IMR-90 (cell line): ENCODE results near the gene CAMTA2. TPM values are rescaled to one million over a fixed set of nuclear protein-coding genes. Genes with fewer than 3 reads are reported as not detected.
"Not testable (repeated sequence)": the region's sequence is repeated elsewhere in the genome, so short reads cannot be mapped to it uniquely, and the experiment has no call there.

Source experiments
- ATAC-seq: fragments of 200-7000 bp; cut with Tn5 transposase; 2 replicates; pipeline ENCODE4 v1.9.1; 2020; ENCODE audit warnings: low read depth, mild to moderate bottlenecking, moderate library complexity
- BruUV-seq: library from RNA; stranded (reverse); fragments of 400-500 nt; replicated peaks from 2 replicates; lab custom pipeline; 2021; lab: Mats Ljungman, UMichigan
- CTCF ChIA-PET: fragments of 300-600 bp; formaldehyde crosslinking; extraction: SDS; loops from one replicate; lab custom pipeline; 2021; ENCODE audit warnings: antibody characterized with exemption; lab: Yijun Ruan, JAX
- POLR2A ChIA-PET: fragments of 300-600 bp; sonication (Branson Sonifier 250); formaldehyde crosslinking; loops from one replicate; lab custom pipeline; 2022; ENCODE audit warnings: antibody characterized with exemption; ENCODE audit not compliant: unreplicated experiment; lab: Charles Lee
- DNase-seq: peaks from one replicate; pipeline ENCODE4 v3.0.0; 2013
- H2AFZ ChIP-seq: replicated peaks from 2 replicates; pipeline ENCODE3; 2013; ENCODE audit warnings: low read length, mild to moderate bottlenecking; ENCODE audit not compliant: poor library complexity
- H2AK5ac ChIP-seq: 2 replicates; pipeline ENCODE4 v1.6.1; 2013; ENCODE audit warnings: low read depth, low read length, inconsistent platforms
- H2AK9ac ChIP-seq: replicated peaks from 2 replicates; pipeline ENCODE3; 2013; ENCODE audit warnings: mild to moderate bottlenecking, low read depth, low read length, moderate library complexity; ENCODE audit not compliant: poor library complexity
- H2BK120ac ChIP-seq: 2 replicates; pipeline ENCODE4 v1.6.1; 2013; ENCODE audit warnings: low read depth, low read length, inconsistent platforms
- H2BK15ac ChIP-seq: 3 replicates; pipeline ENCODE4 v1.6.1; 2013; ENCODE audit warnings: low read depth, low read length, inconsistent platforms
- H2BK20ac ChIP-seq: 2 replicates; pipeline ENCODE4 v1.6.1; 2013; ENCODE audit warnings: low read depth, mild to moderate bottlenecking, inconsistent platforms, low read length, moderate library complexity
- H2BK5ac ChIP-seq: 2 replicates; pipeline ENCODE4 v1.6.1; 2013; ENCODE audit warnings: mild to moderate bottlenecking, low read depth, low read length, inconsistent platforms; ENCODE audit not compliant: poor library complexity, severe bottlenecking
- H3K14ac ChIP-seq: replicated peaks from 2 replicates; pipeline ENCODE4 v1.6.1; 2013; ENCODE audit warnings: low read depth, low read length, inconsistent platforms
- H3K18ac ChIP-seq: 2 replicates; pipeline ENCODE4 v1.6.1; 2013; ENCODE audit warnings: low read depth, low read length, control low read depth
- H3K23ac ChIP-seq: 2 replicates; pipeline ENCODE4 v1.6.1; 2013; ENCODE audit warnings: low read depth, low read length, inconsistent platforms
- H3K27ac ChIP-seq: 2 replicates; pipeline ENCODE4 v1.5.1; 2013; ENCODE audit warnings: mild to moderate bottlenecking, control low read depth, low read length; ENCODE audit not compliant: insufficient read depth
- H3K27me3 ChIP-seq: 2 replicates; pipeline ENCODE4 v1.6.1; 2013; ENCODE audit warnings: low read length; ENCODE audit not compliant: control insufficient read depth, insufficient read depth
- H3K36me3 ChIP-seq: 2 replicates; pipeline ENCODE4 v1.6.1; 2013; ENCODE audit warnings: low read length, mixed read lengths; ENCODE audit not compliant: control insufficient read depth, insufficient read depth
- H3K4ac ChIP-seq: 2 replicates; pipeline ENCODE4 v1.6.1; 2013; ENCODE audit warnings: low read depth, low read length, inconsistent platforms
- H3K4me1 ChIP-seq: 2 replicates; pipeline ENCODE4 v1.6.1; 2013; ENCODE audit warnings: low read length, mixed read lengths; ENCODE audit not compliant: control insufficient read depth, insufficient read depth
- H3K4me2 ChIP-seq: 2 replicates; pipeline ENCODE4 v1.6.1; 2013; ENCODE audit warnings: low read depth, mild to moderate bottlenecking, control low read depth, low read length, moderate library complexity
- H3K4me3 ChIP-seq: 2 replicates; pipeline ENCODE4 v1.5.1; 2013; ENCODE audit warnings: low read depth, mild to moderate bottlenecking, control low read depth, low read length, moderate library complexity; ENCODE audit not compliant: insufficient read depth
- H3K56ac ChIP-seq: 2 replicates; pipeline ENCODE4 v1.6.1; 2013; ENCODE audit warnings: low read length, inconsistent platforms; ENCODE audit not compliant: insufficient read depth; ENCODE audit errors: extremely low read depth
- H3K79me1 ChIP-seq, 2 experiments: 2 replicates each; pipeline ENCODE4 v1.6.1; 2013; ENCODE audit warnings: low read length in 2 of 2, inconsistent platforms in 1 of 2, low read depth in 1 of 2
- H3K9ac ChIP-seq: 2 replicates; pipeline ENCODE4 v1.6.1; 2013; ENCODE audit warnings: low read depth, low read length, control low read depth
- H3K9me1 ChIP-seq: 2 replicates; pipeline ENCODE4 v1.6.1; 2013; ENCODE audit warnings: low read length, inconsistent platforms; ENCODE audit not compliant: insufficient read depth
- H3K9me3 ChIP-seq: 2 replicates; pipeline ENCODE4 v1.6.1; 2013; ENCODE audit warnings: low read length; ENCODE audit not compliant: control insufficient read depth, insufficient read depth
- H4K20me1 ChIP-seq: 2 replicates; pipeline ENCODE4 v1.6.1; 2013; ENCODE audit warnings: low read length, inconsistent platforms; ENCODE audit not compliant: insufficient read depth
- H4K5ac ChIP-seq: 2 replicates; pipeline ENCODE4 v1.6.1; 2013; ENCODE audit warnings: mild to moderate bottlenecking, low read depth, low read length, control low read depth
- H4K8ac ChIP-seq, 2 experiments: 2 replicates each; pipeline ENCODE4 v1.6.1; 2013; ENCODE audit warnings: low read depth in 2 of 2, low read length in 2 of 2, control low read depth in 1 of 2, inconsistent platforms in 1 of 2
- H4K91ac ChIP-seq: 2 replicates; pipeline ENCODE4 v1.6.1; 2013; ENCODE audit warnings: low read depth, low read length, inconsistent platforms; ENCODE audit not compliant: insufficient read depth
- BHLHE40 ChIP-seq: fragments of 150-350 bp; IDR thresholded peaks from 2 replicates; pipeline ENCODE4 v1.6.1; 2016; ENCODE audit warnings: mild to moderate bottlenecking, low read depth, low read length
- MXI1 ChIP-seq: IDR thresholded peaks from 2 replicates; pipeline ENCODE4 v1.6.1; 2012; ENCODE audit warnings: low read depth, mild to moderate bottlenecking, low read length, moderate library complexity, borderline replicate concordance
- POLR2A ChIP-seq: IDR thresholded peaks from 2 replicates; pipeline ENCODE4 v1.6.1; 2012; ENCODE audit warnings: mild to moderate bottlenecking, low read depth, low read length
- RAD21 ChIP-seq: IDR thresholded peaks from 2 replicates; pipeline ENCODE4 v1.6.1; 2012; ENCODE audit warnings: low read length, improper control_type of control experiment
- RFX5 ChIP-seq: IDR thresholded peaks from 2 replicates; pipeline ENCODE4 v1.8.0; 2012; ENCODE audit warnings: low read depth, mild to moderate bottlenecking, low read length, moderate library complexity
- WGBS, 2 experiments: methylation state at CpG; one replicate each; pipeline versions ENCODE4 v1.1.5 to v1.1.7; 2013; ENCODE audit warnings: missing lambda C conversion rate in 2 of 2; ENCODE audit not compliant: insufficient read length in 1 of 2; ENCODE audit errors: extremely low coverage in 2 of 2; 5-methylcytosine and 5-hydroxymethylcytosine counted together
- dilution Hi-C: fragments of 300-500 bp; cut with HindIII; formaldehyde crosslinking; loops from one replicate; pipeline ENCODE4 v1.14.3; 2018; ENCODE audit warnings: low sequenced_read_pairs; ENCODE audit not compliant: unreplicated experiment
- in situ Hi-C: fragments of 300-500 bp; cut with MboI; formaldehyde crosslinking; loops from 3 replicates; pipeline ENCODE4 v1.14.3; 2019; ENCODE audit warnings: low sequenced_read_pairs, inconsistent platforms, mixed read lengths
- intact Hi-C: fragments of 100-400 bp; cut with micrococcal nuclease; formaldehyde crosslinking; loops from 2 replicates; pipeline ENCODE4 v1.10.0; 2022
- polyA plus RNA-seq, 3 experiments: library from polyadenylated mRNA; depleted of rRNA; stranded (reverse); fragments of >200 nt; gene quantifications; 2 replicates each; pipeline ENCODE4 v1.2.3, GENCODE V29; 2012; ENCODE audit warnings: low replicate concordance in 1 of 3
- total RNA-seq: library from RNA; depleted of rRNA; stranded (reverse); fragments of >200 nt; gene quantifications from 2 replicates; pipeline ENCODE4 v1.2.3, GENCODE V29; 2012
- TF ChIP-seq, protein P1 (sequence below): conservative IDR thresholded peaks from 2 replicates; pipeline ENCODE4 v1.5.1; 2012; ENCODE audit warnings: mild to moderate bottlenecking, low read depth, low read length, improper control_type of control experiment

Gene CAMTA2
- total and polyA plus RNA-seq, 2 of the 4 experiments (the other 2 are of a cell fraction): 1.4 to 54.7 TPM

DNA sequence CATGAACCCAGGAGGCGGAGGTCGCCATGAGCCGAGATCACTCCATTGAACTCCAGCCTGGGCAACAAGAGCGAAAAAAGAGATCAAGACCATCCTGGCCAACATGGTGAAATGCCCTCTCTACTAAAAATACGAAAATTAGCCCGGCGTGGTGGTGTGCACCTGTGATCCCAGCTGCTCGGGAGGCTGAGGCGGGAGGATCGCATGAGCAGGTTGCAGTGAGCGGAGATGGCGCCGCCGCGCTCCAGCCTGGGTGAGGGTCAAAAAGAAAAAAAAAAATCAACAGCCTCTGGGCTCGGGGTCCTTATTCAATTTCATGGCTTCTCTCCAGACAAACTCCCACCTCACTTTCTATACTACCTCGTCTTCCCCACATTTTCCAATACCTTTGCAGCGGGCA is 58.6 kb downstream of the CAMTA2 start:
- H3K36me3 ChIP-seq: peaks cover 1% of the 10 kb centered on the region; the same call in 1 of the 2 replicates
- no peak overlapping the region for H2AK5ac ChIP-seq
- no peak overlapping the region for H3K23ac ChIP-seq
- no peak overlapping the region for H2BK5ac ChIP-seq
- H4K20me1 ChIP-seq: no peaks in the 10 kb centered on the region
- ChIA-PET POLR2A (no interaction called here), CTCF (no interaction called here)
- no TSS peak for BruUV-seq
- H2AFZ ChIP-seq: no peak overlapping the region
- no peak overlapping the region for H3K27ac ChIP-seq
- DNase-seq (no peak), ATAC-seq (no peak)
- no peak overlapping the region for H3K9ac ChIP-seq
- no peaks in the 10 kb centered on the region for H3K79me1 ChIP-seq
- H3K56ac ChIP-seq: no peak overlapping the region
- no peak overlapping the region for H3K4me3 ChIP-seq
- H4K5ac ChIP-seq: no peak overlapping the region
- no peak overlapping the region for H2AK9ac ChIP-seq
- H3K4ac ChIP-seq: no peak overlapping the region
- no peak overlapping the region for H2BK20ac ChIP-seq
- no peak overlapping the region for H4K91ac ChIP-seq
- no peaks in the 10 kb centered on the region for H3K9me3 ChIP-seq
- in situ Hi-C loops: no loop called here
- no peak overlapping the region for H4K8ac ChIP-seq
- H3K4me2 ChIP-seq: no peak overlapping the region
- H2BK15ac ChIP-seq: no peak overlapping the region
- WGBS, 2 experiments: 95 to 100% methylated on average over 1 to 7 of the region's 18 CpGs
- TF ChIP-seq MXI1 (no peak), POLR2A (no peak), RAD21 (no peak), RFX5 (no peak), BHLHE40 (no peak)
- TF ChIP-seq, protein P1, sequence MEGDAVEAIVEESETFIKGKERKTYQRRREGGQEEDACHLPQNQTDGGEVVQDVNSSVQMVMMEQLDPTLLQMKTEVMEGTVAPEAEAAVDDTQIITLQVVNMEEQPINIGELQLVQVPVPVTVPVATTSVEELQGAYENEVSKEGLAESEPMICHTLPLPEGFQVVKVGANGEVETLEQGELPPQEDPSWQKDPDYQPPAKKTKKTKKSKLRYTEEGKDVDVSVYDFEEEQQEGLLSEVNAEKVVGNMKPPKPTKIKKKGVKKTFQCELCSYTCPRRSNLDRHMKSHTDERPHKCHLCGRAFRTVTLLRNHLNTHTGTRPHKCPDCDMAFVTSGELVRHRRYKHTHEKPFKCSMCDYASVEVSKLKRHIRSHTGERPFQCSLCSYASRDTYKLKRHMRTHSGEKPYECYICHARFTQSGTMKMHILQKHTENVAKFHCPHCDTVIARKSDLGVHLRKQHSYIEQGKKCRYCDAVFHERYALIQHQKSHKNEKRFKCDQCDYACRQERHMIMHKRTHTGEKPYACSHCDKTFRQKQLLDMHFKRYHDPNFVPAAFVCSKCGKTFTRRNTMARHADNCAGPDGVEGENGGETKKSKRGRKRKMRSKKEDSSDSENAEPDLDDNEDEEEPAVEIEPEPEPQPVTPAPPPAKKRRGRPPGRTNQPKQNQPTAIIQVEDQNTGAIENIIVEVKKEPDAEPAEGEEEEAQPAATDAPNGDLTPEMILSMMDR: no peak
- no peak overlapping the region for H2BK120ac ChIP-seq
- intact Hi-C loops: no loop called here
- no peaks in the 10 kb centered on the region; the same call in 1 of the 2 replicates for H3K4me1 ChIP-seq
- peaks cover 5% of the 10 kb centered on the region; the same call in 1 of the 2 replicates for H3K9me1 ChIP-seq
- no peaks in the 10 kb centered on the region for H3K27me3 ChIP-seq
- dilution Hi-C loops: no loop called here
- H3K18ac ChIP-seq: no peak overlapping the region
- H3K14ac ChIP-seq: no peak overlapping the region

DNA sequence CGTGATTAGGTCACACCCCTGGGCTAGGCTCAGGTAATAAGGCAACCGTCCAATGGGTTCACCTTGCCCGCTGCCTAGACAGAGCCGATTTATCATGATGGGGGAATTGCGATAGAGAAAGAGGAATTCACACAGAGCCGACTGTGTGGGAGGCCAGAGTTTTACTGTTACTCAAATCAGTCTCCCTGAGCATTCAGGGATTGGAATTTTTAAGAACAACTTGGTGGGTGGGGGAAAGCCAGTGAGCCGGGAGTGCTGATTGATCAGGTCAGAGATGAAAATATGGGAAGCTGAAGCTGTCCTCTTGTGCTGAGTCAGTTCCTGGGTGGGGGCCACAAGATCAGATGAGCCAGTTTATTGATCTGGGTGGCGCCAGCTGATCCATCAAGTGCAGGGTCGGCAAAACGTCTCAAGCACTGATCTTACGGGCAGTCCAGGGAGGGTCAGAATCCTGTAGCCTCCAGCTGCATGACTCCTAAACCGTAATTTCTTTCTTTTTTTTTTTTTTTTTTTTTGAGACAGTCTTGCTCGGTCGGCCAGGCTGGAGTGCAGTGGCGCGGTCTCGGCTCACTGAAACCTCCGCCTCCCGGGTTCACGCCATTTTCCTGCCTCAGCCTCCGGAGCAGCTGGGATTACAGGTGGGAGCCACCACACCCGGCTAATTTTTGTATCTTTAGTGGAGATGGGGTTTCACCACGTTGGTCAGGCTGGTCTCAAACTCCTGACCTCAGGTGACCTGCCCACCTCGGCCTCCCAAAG is 60.7 kb downstream of the CAMTA2 start:
- 72% methylated on average over 5 of the region's 24 CpGs; no CpG with 5 or more reads in 1 of the 2 experiments for WGBS, 2 experiments

More for the DNA sequence above, 60.7 kb downstream of the CAMTA2 start:
- H2BK120ac ChIP-seq, BruUV-seq, H4K20me1 ChIP-seq, H3K27ac ChIP-seq, intact Hi-C loops, H3K9ac ChIP-seq, H4K5ac ChIP-seq, H3K9me3 ChIP-seq, H2BK20ac ChIP-seq, DNase-seq, H3K4me2 ChIP-seq, dilution Hi-C loops, H3K18ac ChIP-seq, H3K79me1 ChIP-seq, H3K9me1 ChIP-seq, in situ Hi-C loops, H2AFZ ChIP-seq, CTCF ChIA-PET, H3K36me3 ChIP-seq, H3K14ac ChIP-seq, H3K27me3 ChIP-seq, H4K8ac ChIP-seq, H2BK5ac ChIP-seq, H3K4me3 ChIP-seq, ATAC-seq, H2AK5ac ChIP-seq, H4K91ac ChIP-seq, H2AK9ac ChIP-seq, H3K4ac ChIP-seq, POLR2A ChIA-PET, H3K23ac ChIP-seq, H3K4me1 ChIP-seq, H2BK15ac ChIP-seq, H3K56ac ChIP-seq: not testable (repeated sequence)
